ENCODE results near the gene DARS1.

DNA sequence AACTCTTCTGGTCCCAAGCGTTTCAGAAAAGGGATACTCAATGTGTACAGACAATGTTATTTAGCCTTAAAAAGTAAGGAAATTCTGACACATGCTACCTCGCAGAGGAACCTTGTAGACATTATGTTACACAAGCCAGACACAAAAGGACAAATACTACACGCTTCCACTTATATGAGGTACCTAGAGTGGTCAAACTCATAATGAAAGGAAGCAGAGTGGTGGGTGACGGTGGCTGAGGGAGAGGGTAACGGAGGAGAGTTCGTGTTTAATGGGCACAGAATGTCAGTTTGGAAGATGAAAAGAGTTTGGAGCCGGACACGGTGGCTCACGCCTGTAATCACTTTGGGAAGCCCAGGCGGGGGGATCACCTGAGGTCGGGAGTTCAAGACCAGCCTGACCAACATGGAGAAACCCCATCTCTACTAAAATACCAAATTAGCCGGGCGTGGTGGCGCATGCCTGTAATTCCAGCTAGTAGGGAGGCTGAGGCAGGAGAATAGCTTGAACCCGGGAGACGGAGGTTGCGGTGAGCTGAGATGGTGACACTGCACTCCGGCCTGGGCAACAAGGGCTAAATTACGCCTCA, 110.6 kb downstream of the DARS1 start:
- TF ChIP-seq POLR2A (IDR thresholded peaks at IDR 0.05) = no peak
- TF ChIP-seq CTCF (IDR thresholded peaks at IDR 0.05) = no peak
